Testis (tissue), 3 donors: ENCODE data around the gene ZNF385A. TPM values are rescaled to one million over a fixed set of nuclear protein-coding genes. Genes with fewer than 3 reads are reported as not detected.

ENCODE experiments used
- DNase-seq: peaks from one replicate; pipeline ENCODE4 v3.0.0-alpha.2; 2019
- H3K27ac ChIP-seq, 2 donors: fragments of 200-600 bp; sonication (generic); one replicate each; pipeline ENCODE4 v1.5.1; 2019
- H3K27me3 ChIP-seq: fragments of 200-600 bp; sonication (generic); one replicate; pipeline ENCODE4 v1.5.1; 2019
- H3K36me3 ChIP-seq: fragments of 200-600 bp; sonication (generic); one replicate; pipeline ENCODE4 v1.5.1; 2017; ENCODE audit warnings: low read depth; ENCODE audit errors: missing control alignments
- H3K4me1 ChIP-seq: fragments of 200-600 bp; sonication (generic); one replicate; pipeline ENCODE4 v1.5.1; 2019
- H3K4me3 ChIP-seq, 2 donors: fragments of 200-600 bp; sonication (generic); one replicate each; pipeline ENCODE4 v1.5.1; 2017 to 2019
- H3K9me3 ChIP-seq: fragments of 200-600 bp; sonication (generic); one replicate; pipeline ENCODE4 v1.5.1; 2017
- POLR2A ChIP-seq: fragments of 450-650 bp; IDR thresholded peaks from one replicate; pipeline ENCODE4 v1.6.1; 2017; ENCODE audit warnings: antibody characterized with exemption, mild to moderate bottlenecking, moderate library complexity
- WGBS, 2 donors: methylation state at CpG; one replicate each; pipeline ENCODE4 v1.1.5; 2018; 5-methylcytosine and 5-hydroxymethylcytosine counted together
- intact Hi-C: fragments of 100-400 bp; cut with DNase I; formaldehyde crosslinking; loops from one replicate; pipeline ENCODE4 v1.15.1; 2023; ENCODE audit warnings: low total_unique reads
- polyA plus RNA-seq: library from polyadenylated mRNA; stranded (reverse); fragments of 350-450 nt; fragmentation: Illumina TruSeq; extraction: RNeasy Lipid Tissue Mini Kit (QIAGEN cat#74804); gene quantifications from one replicate; pipeline ENCODE4 v1.2.3, GENCODE V29; 2014; ENCODE audit warnings: low read depth, low replicate concordance; ENCODE audit not compliant: insufficient read depth
- total RNA-seq, 2 donors: library from RNA; depleted of rRNA; stranded (reverse); fragments of >200 nt; gene quantifications; one replicate each; pipeline ENCODE4 v1.2.3, GENCODE V29; 2016
- TF ChIP-seq, protein P1 (sequence below), 3 experiments: fragments of 450-650 bp in 2 of 3; fragments of 200-600 bp in 1 of 3; sonication (generic) in 1 of 3; IDR thresholded peaks; one replicate each; pipeline ENCODE4 v1.5.1; 2016 to 2019; ENCODE audit warnings: antibody characterized with exemption in 3 of 3, mild to moderate bottlenecking in 2 of 3, moderate library complexity in 1 of 3

Gene ZNF385A
- total and polyA plus RNA-seq, 3 donors from 2014 or later = 3.5 to 10.9 (median 5.6) TPM

DNA sequence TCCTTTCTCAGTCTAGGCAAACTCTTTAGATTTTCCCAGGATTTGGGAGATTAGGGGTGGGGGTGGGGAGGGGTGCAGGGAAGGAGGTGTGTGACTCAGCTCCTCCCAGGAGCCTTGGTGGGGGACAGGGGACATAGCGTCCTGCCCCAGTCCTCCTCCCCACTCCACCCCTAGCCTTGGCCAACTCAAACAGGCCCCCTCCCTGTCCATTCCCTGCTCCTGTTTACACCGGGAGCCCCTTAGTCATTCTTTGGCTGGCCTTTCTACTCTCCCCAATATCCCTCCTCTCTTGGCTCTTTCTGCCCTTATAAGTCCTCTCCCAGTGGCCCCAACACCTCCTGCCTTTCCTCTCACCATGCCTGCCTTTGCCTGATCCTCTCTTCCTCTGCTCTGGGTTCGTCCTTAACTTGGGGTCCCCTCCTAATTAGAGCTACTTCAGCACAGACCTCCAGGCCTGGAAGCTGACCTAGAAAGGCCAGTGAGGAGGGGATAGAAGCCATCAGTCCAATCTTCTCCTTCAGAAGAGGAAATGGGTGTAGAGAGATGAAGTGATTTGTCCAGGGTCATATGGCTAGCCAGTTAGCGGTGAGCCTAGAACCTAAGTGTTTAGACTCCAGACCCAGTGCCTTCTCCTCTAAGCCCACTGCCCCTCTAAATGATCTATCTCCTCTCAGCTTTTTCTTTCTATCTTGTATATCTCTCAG lies 36.8 kb upstream of the ZNF385A start:
- TF ChIP-seq, protein P1, sequence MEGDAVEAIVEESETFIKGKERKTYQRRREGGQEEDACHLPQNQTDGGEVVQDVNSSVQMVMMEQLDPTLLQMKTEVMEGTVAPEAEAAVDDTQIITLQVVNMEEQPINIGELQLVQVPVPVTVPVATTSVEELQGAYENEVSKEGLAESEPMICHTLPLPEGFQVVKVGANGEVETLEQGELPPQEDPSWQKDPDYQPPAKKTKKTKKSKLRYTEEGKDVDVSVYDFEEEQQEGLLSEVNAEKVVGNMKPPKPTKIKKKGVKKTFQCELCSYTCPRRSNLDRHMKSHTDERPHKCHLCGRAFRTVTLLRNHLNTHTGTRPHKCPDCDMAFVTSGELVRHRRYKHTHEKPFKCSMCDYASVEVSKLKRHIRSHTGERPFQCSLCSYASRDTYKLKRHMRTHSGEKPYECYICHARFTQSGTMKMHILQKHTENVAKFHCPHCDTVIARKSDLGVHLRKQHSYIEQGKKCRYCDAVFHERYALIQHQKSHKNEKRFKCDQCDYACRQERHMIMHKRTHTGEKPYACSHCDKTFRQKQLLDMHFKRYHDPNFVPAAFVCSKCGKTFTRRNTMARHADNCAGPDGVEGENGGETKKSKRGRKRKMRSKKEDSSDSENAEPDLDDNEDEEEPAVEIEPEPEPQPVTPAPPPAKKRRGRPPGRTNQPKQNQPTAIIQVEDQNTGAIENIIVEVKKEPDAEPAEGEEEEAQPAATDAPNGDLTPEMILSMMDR (IDR thresholded peaks at IDR 0.05) = no peak
- TF ChIP-seq POLR2A = no peak
- H3K36me3 ChIP-seq = no peaks in the 10 kb centered on the region
- 76 to 77% methylated on average over 4 of the region's 4 CpGs for WGBS, 2 donors
- no peaks in the 10 kb centered on the region for H3K4me1 ChIP-seq
- intact Hi-C loops = no loop called here
- H3K27me3 ChIP-seq = no peaks in the 10 kb centered on the region
- H3K4me3 ChIP-seq = no peak overlapping the region
- no peak overlapping the region for H3K27ac ChIP-seq
- no peaks in the 10 kb centered on the region for H3K9me3 ChIP-seq
- no peak for DNase-seq

DNA sequence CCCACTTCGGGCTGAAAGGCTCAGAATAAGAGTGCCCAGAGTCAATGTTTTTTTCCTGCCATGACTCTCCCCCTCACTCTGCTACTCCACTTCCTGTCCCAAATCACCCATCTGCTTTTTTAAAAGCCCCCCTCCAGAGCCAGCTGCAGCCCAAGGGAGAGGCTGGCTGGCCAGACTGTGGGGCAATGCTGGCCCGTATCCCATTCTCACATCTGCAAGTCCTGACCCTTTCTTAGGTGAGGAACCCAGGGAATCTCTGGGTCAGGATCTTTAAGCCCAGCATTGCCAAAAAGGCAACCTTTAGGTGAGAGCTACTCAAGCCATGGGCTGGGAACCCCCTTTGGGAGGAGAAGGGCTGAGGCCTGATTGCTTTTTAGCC lies 36.2 kb upstream of the ZNF385A start:
- H3K27me3 ChIP-seq = no peaks in the 10 kb centered on the region
- H3K27ac ChIP-seq = no peak overlapping the region
- no peaks in the 10 kb centered on the region for H3K4me1 ChIP-seq
- WGBS, 2 donors = 77 to 89% methylated on average over 2 of the region's 2 CpGs
- no peak overlapping the region for H3K4me3 ChIP-seq
- no peaks in the 10 kb centered on the region for H3K36me3 ChIP-seq
- intact Hi-C loops = no loop called here
- no peak for DNase-seq
- TF ChIP-seq POLR2A = no peak
- TF ChIP-seq, protein P1 (IDR thresholded peaks at IDR 0.05) = no peak
- H3K9me3 ChIP-seq = no peaks in the 10 kb centered on the region

DNA sequence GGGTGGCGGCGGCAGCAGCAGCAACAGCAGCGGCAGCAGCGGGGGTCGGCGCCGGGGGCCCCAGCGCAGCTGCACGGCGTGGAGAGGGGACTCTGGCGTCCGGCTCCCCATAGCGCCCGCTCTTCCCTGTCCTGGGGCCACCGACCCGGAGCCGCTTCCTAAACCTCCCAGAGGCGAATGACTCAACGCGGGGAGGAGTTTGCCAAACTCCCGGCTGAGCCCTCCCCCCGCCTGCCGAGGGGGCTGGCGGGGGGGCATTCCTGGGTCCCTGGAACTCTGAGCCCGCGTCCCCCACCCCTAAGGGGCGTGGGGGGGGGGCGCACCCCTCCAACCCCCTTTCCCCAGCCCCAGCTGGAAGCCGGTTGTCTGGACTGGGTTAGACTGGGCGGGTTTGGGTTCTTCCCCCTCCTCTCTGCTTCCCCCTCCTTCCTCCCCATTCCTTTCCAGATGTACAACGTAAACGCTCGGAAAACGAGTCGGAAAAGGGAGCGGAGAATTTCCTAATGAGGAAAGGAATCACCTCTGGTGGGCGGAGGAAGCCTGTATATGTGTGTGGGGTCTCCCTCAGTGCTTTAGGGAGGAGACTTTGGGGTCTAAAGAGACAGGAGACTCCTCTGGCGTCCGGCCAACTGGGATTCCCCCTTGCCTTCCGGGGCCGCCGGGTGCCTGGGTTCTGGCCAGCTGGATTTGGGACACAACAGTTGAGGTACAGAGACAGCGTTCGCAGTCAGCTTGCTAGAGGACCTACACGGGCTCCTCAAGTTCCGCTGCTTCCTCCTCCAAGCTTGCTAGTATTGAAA lies 34.8 kb upstream of the ZNF385A start, which contains the start of gene ITGA5:
ITGA5 (minus strand) TSS at position 179 of the 800 bp plus-strand sequence; CDS start at position 111, 68 bp downstream.
- H3K27me3 ChIP-seq = no peaks in the 10 kb centered on the region
- no peaks in the 10 kb centered on the region for H3K36me3 ChIP-seq
- H3K4me1 ChIP-seq = no peaks in the 10 kb centered on the region
- TF ChIP-seq, protein P1 (IDR thresholded peaks at IDR 0.05) = no peak
- TF ChIP-seq POLR2A = no peak
- peak within 1 kb of the TSS; percentile 73 to 78 for H3K4me3 ChIP-seq
- DNase-seq = peak; percentile 64
- H3K27ac ChIP-seq = peak within 1 kb of the TSS; percentile 79 to 80
- H3K9me3 ChIP-seq = no peaks in the 10 kb centered on the region
- intact Hi-C loops = no loop called here
- 2% methylated on average over 13 to 42 of the region's 46 CpGs for WGBS, 2 donors

DNA sequence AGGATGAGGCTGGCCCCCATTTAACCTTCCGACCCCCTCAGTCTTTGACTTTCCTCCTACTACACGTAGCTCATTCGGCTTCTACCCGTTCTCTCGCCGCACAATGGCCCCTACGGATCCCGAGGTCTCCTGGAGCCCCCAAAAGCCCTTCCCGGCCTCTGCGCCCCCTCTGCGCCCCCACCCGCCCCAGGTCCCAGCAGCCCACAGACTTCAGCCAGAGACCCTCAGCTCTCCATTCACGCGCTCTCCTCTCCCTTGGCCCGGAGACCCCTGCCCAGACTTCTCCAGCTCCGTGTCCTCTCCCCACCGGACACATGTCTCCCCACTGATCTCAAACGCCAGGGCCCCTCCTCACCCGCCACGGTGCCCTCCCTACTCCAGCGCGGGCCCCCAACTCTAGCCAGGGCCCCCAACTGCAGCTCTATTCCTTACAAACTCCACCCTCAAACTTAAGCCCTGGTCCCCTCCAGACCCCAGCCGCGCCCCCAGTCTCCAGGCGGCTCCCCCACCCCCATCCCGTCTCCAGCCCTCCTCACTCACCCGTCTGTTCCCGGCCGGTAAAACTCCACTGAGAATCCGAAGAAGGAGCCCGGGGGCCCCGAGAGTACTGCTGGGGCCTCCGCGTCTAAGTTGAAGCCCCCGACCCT lies 34.0 kb upstream of the ZNF385A start:
- Histone ChIP-seq H3K27me3 (no peaks in the 10 kb centered on the region), H3K9me3 (no peaks in the 10 kb centered on the region), H3K27ac (peak overlapping the region; percentile 79 to 80), H3K4me3 (peak overlapping the region; percentile 73 to 78), H3K36me3 (no peaks in the 10 kb centered on the region), H3K4me1 (no peaks in the 10 kb centered on the region)
- TF ChIP-seq, protein P1 (IDR thresholded peaks at IDR 0.05) = no peak
- TF ChIP-seq POLR2A = no peak
- DNase-seq = no peak
- WGBS, 2 donors = 1 to 2% methylated on average over 30 to 35 of the region's 35 CpGs
- intact Hi-C loops = no loop called here
